ENCODE measurements around the gene ASB1.

ASB1 gene

GRCh38 chr2:238383743-238384380 lies 42.9 kb upstream of the ASB1 start:
- Histone ChIP-seq H3K9me3 (ENCODE audit: control insufficient read depth in 1 of 2, low read length in 2 of 2) (no peaks in the 10 kb centered on the region), H3K27me3 (ENCODE audit: control insufficient read depth in 1 of 2, insufficient read depth in 2 of 2, low read length in 2 of 2) (no peaks in the 10 kb centered on the region), H3K27ac (ENCODE audit: low read depth, low read length) (no peak overlapping the region), H3K9ac (ENCODE audit: low read depth in 1 of 2, low read length in 2 of 2) (no peak overlapping the region), H3K4me1 (ENCODE audit: control insufficient read depth in 1 of 2, insufficient read depth in 2 of 2, low read length in 2 of 2) (peaks cover 5 to 6% of the 10 kb centered on the region in 2 donors), H3K36me3 (ENCODE audit: control insufficient read depth in 1 of 2, insufficient read depth in 2 of 2, low read length in 2 of 2) (peaks cover 0 to 4% of the 10 kb centered on the region in 2 donors), H3K4me3 (ENCODE audit: low read depth in 1 of 2, low read length in 2 of 2) (no peak overlapping the region)

- Histone ChIP-seq H3K9me3 (ENCODE audit: control insufficient read depth in 1 of 2, low read length in 2 of 2) (no peaks in the 10 kb centered on the region), H3K27me3 (ENCODE audit: control insufficient read depth in 1 of 2, insufficient read depth in 2 of 2, low read length in 2 of 2) (no peaks in the 10 kb centered on the region), H3K27ac (ENCODE audit: low read depth, low read length) (no peak overlapping the region), H3K36me3 (ENCODE audit: control insufficient read depth in 1 of 2, insufficient read depth in 2 of 2, low read length in 2 of 2) (peaks cover 0 to 4% of the 10 kb centered on the region in 2 donors), H3K4me3 (ENCODE audit: low read depth in 1 of 2, low read length in 2 of 2) (no peak overlapping the region), H3K9ac (ENCODE audit: low read depth in 1 of 2, low read length in 2 of 2) (no peak overlapping the region), H3K4me1 (ENCODE audit: control insufficient read depth in 1 of 2, insufficient read depth in 2 of 2, low read length in 2 of 2) (no peaks in the 10 kb centered on the region)
Observed at GRCh38 chr2:238387332-238387731, 39.4 kb upstream of the ASB1 start.

GRCh38 chr2:238388794-238389193 lies 37.9 kb upstream of the ASB1 start:
- H3K27me3 ChIP-seq (ENCODE audit: control insufficient read depth in 1 of 2, insufficient read depth in 2 of 2, low read length in 2 of 2) = no peaks in the 10 kb centered on the region
- no peaks in the 10 kb centered on the region for H3K9me3 ChIP-seq (ENCODE audit: control insufficient read depth in 1 of 2, low read length in 2 of 2)
- H3K4me3 ChIP-seq (ENCODE audit: low read depth in 1 of 2, low read length in 2 of 2) = no peak overlapping the region
- no peak overlapping the region for H3K27ac ChIP-seq (ENCODE audit: low read depth, low read length)
- H3K4me1 ChIP-seq (ENCODE audit: control insufficient read depth in 1 of 2, insufficient read depth in 2 of 2, low read length in 2 of 2) = no peaks in the 10 kb centered on the region
- H3K9ac ChIP-seq (ENCODE audit: low read depth in 1 of 2, low read length in 2 of 2) = no peak overlapping the region
- H3K36me3 ChIP-seq (ENCODE audit: control insufficient read depth in 1 of 2, insufficient read depth in 2 of 2, low read length in 2 of 2) = no peaks in the 10 kb centered on the region

DNA sequence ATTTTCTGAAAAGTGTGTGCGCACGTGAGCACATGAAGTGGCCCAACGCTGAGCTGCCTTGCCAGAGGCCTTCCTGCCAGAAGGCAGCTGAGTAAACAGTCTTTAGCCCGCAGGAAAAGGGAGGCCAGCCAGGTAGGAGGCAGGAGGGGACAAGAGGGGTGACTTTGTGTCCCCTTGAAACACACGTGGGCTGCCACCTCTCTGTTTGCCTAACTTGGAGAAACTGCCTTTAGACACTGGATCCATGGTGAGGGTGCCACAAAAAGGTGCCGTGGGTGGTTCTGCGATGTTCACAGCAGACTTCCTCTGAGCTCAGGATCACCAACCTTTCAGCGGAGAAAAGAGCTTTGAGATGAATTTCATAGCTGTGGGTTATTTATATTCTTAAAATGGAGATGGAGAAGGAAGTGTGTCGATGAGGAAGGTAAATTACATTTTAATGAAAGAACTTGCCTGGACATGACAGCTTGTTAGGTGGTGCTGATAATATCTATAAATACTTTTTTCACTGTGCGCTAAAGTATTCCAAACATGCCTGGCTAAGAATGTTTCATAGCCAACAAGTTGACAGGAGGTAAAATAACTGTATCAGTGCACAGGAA lies 36.6 kb upstream of the ASB1 start:
- Histone ChIP-seq H3K27ac (ENCODE audit: low read depth, low read length) (no peak overlapping the region), H3K36me3 (ENCODE audit: control insufficient read depth in 1 of 2, insufficient read depth in 2 of 2, low read length in 2 of 2) (no peaks in the 10 kb centered on the region), H3K27me3 (ENCODE audit: control insufficient read depth in 1 of 2, insufficient read depth in 2 of 2, low read length in 2 of 2) (no peaks in the 10 kb centered on the region), H3K4me3 (ENCODE audit: low read depth in 1 of 2, low read length in 2 of 2) (no peak overlapping the region), H3K4me1 (ENCODE audit: control insufficient read depth in 1 of 2, insufficient read depth in 2 of 2, low read length in 2 of 2) (no peaks in the 10 kb centered on the region), H3K9me3 (ENCODE audit: control insufficient read depth in 1 of 2, low read length in 2 of 2) (no peaks in the 10 kb centered on the region), H3K9ac (ENCODE audit: low read depth in 1 of 2, low read length in 2 of 2) (no peak overlapping the region)

GRCh38 chr2:238391042-238391689 lies 35.6 kb upstream of the ASB1 start:
- Histone ChIP-seq H3K4me1 (ENCODE audit: control insufficient read depth in 1 of 2, insufficient read depth in 2 of 2, low read length in 2 of 2) (no peaks in the 10 kb centered on the region), H3K27me3 (ENCODE audit: control insufficient read depth in 1 of 2, insufficient read depth in 2 of 2, low read length in 2 of 2) (no peaks in the 10 kb centered on the region), H3K27ac (ENCODE audit: low read depth, low read length) (no peak overlapping the region), H3K9me3 (ENCODE audit: control insufficient read depth in 1 of 2, low read length in 2 of 2) (no peaks in the 10 kb centered on the region), H3K4me3 (ENCODE audit: low read depth in 1 of 2, low read length in 2 of 2) (no peak overlapping the region), H3K9ac (ENCODE audit: low read depth in 1 of 2, low read length in 2 of 2) (no peak overlapping the region), H3K36me3 (ENCODE audit: control insufficient read depth in 1 of 2, insufficient read depth in 2 of 2, low read length in 2 of 2) (no peaks in the 10 kb centered on the region)

- H3K4me3 ChIP-seq (ENCODE audit: low read depth in 1 of 2, low read length in 2 of 2) = no peak overlapping the region
- H3K27ac ChIP-seq (ENCODE audit: low read depth, low read length) = no peak overlapping the region
- H3K36me3 ChIP-seq (ENCODE audit: control insufficient read depth in 1 of 2, insufficient read depth in 2 of 2, low read length in 2 of 2) = peaks cover 0 to 3% of the 10 kb centered on the region in 2 donors
- H3K4me1 ChIP-seq (ENCODE audit: control insufficient read depth in 1 of 2, insufficient read depth in 2 of 2, low read length in 2 of 2) = no peaks in the 10 kb centered on the region
- H3K9ac ChIP-seq (ENCODE audit: low read depth in 1 of 2, low read length in 2 of 2) = no peak overlapping the region
- H3K9me3 ChIP-seq (ENCODE audit: control insufficient read depth in 1 of 2, low read length in 2 of 2) = no peaks in the 10 kb centered on the region
- no peaks in the 10 kb centered on the region for H3K27me3 ChIP-seq (ENCODE audit: control insufficient read depth in 1 of 2, insufficient read depth in 2 of 2, low read length in 2 of 2)
Observed at GRCh38 chr2:238396663-238397062, 30.1 kb upstream of the ASB1 start.

DNA sequence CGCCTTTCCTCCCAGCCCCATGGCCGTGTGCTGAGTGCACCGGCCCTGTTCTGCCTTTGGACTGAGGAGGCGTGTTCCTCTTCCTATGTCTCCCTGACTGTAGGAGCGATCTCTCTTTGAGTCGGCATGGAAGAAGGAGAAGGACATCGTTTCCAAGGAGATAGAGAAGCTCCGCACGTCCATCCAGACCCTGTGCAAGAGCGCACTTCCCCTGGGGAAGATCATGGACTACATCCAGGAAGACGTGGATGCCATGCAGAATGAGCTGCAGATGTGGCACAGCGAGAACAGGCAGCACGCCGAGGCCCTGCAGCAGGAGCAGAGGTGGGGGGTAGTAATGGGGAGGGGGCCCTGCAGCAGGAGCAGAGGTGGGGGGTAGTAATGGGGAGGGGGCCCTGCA lies 29.4 kb upstream of the ASB1 start:
- Histone ChIP-seq H3K27ac (ENCODE audit: low read depth, low read length) (no peak overlapping the region), H3K36me3 (ENCODE audit: control insufficient read depth in 1 of 2, insufficient read depth in 2 of 2, low read length in 2 of 2) (peaks cover 0 to 3% of the 10 kb centered on the region in 2 donors), H3K27me3 (ENCODE audit: control insufficient read depth in 1 of 2, insufficient read depth in 2 of 2, low read length in 2 of 2) (no peaks in the 10 kb centered on the region), H3K4me3 (ENCODE audit: low read depth in 1 of 2, low read length in 2 of 2) (no peak overlapping the region), H3K4me1 (ENCODE audit: control insufficient read depth in 1 of 2, insufficient read depth in 2 of 2, low read length in 2 of 2) (no peaks in the 10 kb centered on the region), H3K9ac (ENCODE audit: low read depth in 1 of 2, low read length in 2 of 2) (no peak overlapping the region), H3K9me3 (ENCODE audit: control insufficient read depth in 1 of 2, low read length in 2 of 2) (no peaks in the 10 kb centered on the region)

- Histone ChIP-seq H3K36me3 (ENCODE audit: control insufficient read depth in 1 of 2, insufficient read depth in 2 of 2, low read length in 2 of 2) (peaks cover 0 to 3% of the 10 kb centered on the region in 2 donors), H3K4me3 (ENCODE audit: low read depth in 1 of 2, low read length in 2 of 2) (no peak overlapping the region), H3K4me1 (ENCODE audit: control insufficient read depth in 1 of 2, insufficient read depth in 2 of 2, low read length in 2 of 2) (peaks cover 0 to under 1% of the 10 kb centered on the region in 2 donors), H3K9ac (ENCODE audit: low read depth in 1 of 2, low read length in 2 of 2) (no peak overlapping the region), H3K9me3 (ENCODE audit: control insufficient read depth in 1 of 2, low read length in 2 of 2) (no peaks in the 10 kb centered on the region), H3K27ac (ENCODE audit: low read depth, low read length) (no peak overlapping the region), H3K27me3 (ENCODE audit: control insufficient read depth in 1 of 2, insufficient read depth in 2 of 2, low read length in 2 of 2) (no peaks in the 10 kb centered on the region)
Observed at GRCh38 chr2:238398577-238398976, 28.1 kb upstream of the ASB1 start.

GRCh38 chr2:238399094-238399493 lies 27.6 kb upstream of the ASB1 start:
- Histone ChIP-seq H3K4me3 (ENCODE audit: low read depth in 1 of 2, low read length in 2 of 2) (no peak overlapping the region), H3K9me3 (ENCODE audit: control insufficient read depth in 1 of 2, low read length in 2 of 2) (no peaks in the 10 kb centered on the region), H3K27me3 (ENCODE audit: control insufficient read depth in 1 of 2, insufficient read depth in 2 of 2, low read length in 2 of 2) (no peaks in the 10 kb centered on the region), H3K4me1 (ENCODE audit: control insufficient read depth in 1 of 2, insufficient read depth in 2 of 2, low read length in 2 of 2) (peaks cover 0 to 5% of the 10 kb centered on the region in 2 donors), H3K36me3 (ENCODE audit: control insufficient read depth in 1 of 2, insufficient read depth in 2 of 2, low read length in 2 of 2) (peaks cover 0 to 3% of the 10 kb centered on the region in 2 donors), H3K27ac (ENCODE audit: low read depth, low read length) (no peak overlapping the region), H3K9ac (ENCODE audit: low read depth in 1 of 2, low read length in 2 of 2) (no peak overlapping the region)

DNA sequence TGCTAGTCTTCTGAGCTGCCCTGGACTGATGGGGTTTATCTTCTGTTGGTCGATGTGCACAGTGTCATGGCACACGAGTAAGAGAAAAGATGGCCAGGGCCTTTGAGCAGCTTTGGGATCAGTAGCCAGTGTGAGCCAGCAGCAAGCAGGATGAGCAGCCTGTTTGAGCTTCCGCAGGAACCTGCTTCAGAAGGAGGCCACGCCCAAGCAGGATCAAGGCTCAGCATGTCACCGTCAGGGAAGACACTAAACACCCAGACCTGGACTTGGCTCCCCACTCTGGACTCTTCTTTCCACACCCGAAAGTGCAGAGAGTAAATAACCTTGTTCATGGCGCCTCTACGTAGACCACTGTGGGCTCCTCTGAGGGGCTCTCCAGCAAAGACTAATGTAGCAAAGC lies 25.2 kb upstream of the ASB1 start:
- no peaks in the 10 kb centered on the region for H3K9me3 ChIP-seq (ENCODE audit: control insufficient read depth in 1 of 2, low read length in 2 of 2)
- no peak overlapping the region for H3K9ac ChIP-seq (ENCODE audit: low read depth in 1 of 2, low read length in 2 of 2)
- peaks cover 0 to 3% of the 10 kb centered on the region in 2 donors for H3K36me3 ChIP-seq (ENCODE audit: control insufficient read depth in 1 of 2, insufficient read depth in 2 of 2, low read length in 2 of 2)
- H3K4me3 ChIP-seq (ENCODE audit: low read depth in 1 of 2, low read length in 2 of 2) = no peak overlapping the region
- H3K4me1 ChIP-seq (ENCODE audit: control insufficient read depth in 1 of 2, insufficient read depth in 2 of 2, low read length in 2 of 2) = peaks cover 0 to 9% of the 10 kb centered on the region in 2 donors
- H3K27me3 ChIP-seq (ENCODE audit: control insufficient read depth in 1 of 2, insufficient read depth in 2 of 2, low read length in 2 of 2) = no peaks in the 10 kb centered on the region
- H3K27ac ChIP-seq (ENCODE audit: low read depth, low read length) = no peak overlapping the region
